CD4-positive, alpha-beta memory T cell (primary cell): ENCODE data around the gene KRT76. TPM values are rescaled to one million over a fixed set of nuclear protein-coding genes. Genes with fewer than 3 reads are reported as not detected.
A peak's percentile ranks its signal among the peaks of the same experiment; 100 is the strongest.

Source experiments
- CTCF ChIA-PET: fragments of 350-600 bp; sonication (Branson Sonifier 250); formaldehyde crosslinking; loops from one replicate; lab custom pipeline; 2021; ENCODE audit warnings: inconsistent platforms; ENCODE audit not compliant: partially characterized antibody; lab: Charles Lee
- POLR2A ChIA-PET: fragments of 350-600 bp; sonication (Branson Sonifier 250); formaldehyde crosslinking; loops from one replicate; lab custom pipeline; 2021; ENCODE audit not compliant: partially characterized antibody; lab: Charles Lee
- DNase-seq, 5 donors: peaks; one replicate each; pipeline versions ENCODE4 v3.0.0 to v3.0.0-alpha.2; 2020 to 2022; ENCODE audit warnings: mixed read lengths in 1 of 5
- H3K27ac ChIP-seq: one replicate; pipeline ENCODE4 v1.7.0; 2013; ENCODE audit warnings: low read depth, low read length
- H3K27me3 ChIP-seq: 2 replicates; pipeline ENCODE4 v1.7.0; 2013; ENCODE audit warnings: mild to moderate bottlenecking, low read length, moderate library complexity; ENCODE audit not compliant: insufficient read depth
- H3K36me3 ChIP-seq: 2 replicates; pipeline ENCODE4 v1.7.0; 2013; ENCODE audit warnings: mild to moderate bottlenecking, low read length, moderate library complexity; ENCODE audit not compliant: insufficient read depth
- H3K4me1 ChIP-seq: 2 replicates; pipeline ENCODE4 v1.7.0; 2013; ENCODE audit warnings: mild to moderate bottlenecking, low read length, moderate library complexity; ENCODE audit not compliant: insufficient read depth
- H3K4me3 ChIP-seq, 2 donors: one replicate each; pipeline ENCODE4 v1.7.0; 2013; ENCODE audit warnings: low read length in 2 of 2, mild to moderate bottlenecking in 1 of 2
- H3K9me3 ChIP-seq, 2 donors: one replicate each; pipeline ENCODE4 v1.7.0; 2013; ENCODE audit warnings: low read length in 2 of 2, control low read depth in 1 of 2; ENCODE audit not compliant: control insufficient read depth in 1 of 2
- H3K27ac Mint-ChIP-seq, 7 donors: one replicate each; pipeline ENCODE4 v1.8.0; 2020 to 2021; ENCODE audit warnings: mixed read lengths in 7 of 7, mild to moderate bottlenecking in 6 of 7, inconsistent platforms in 3 of 7, moderate library complexity in 3 of 7
- H3K27me3 Mint-ChIP-seq, 2 donors: one replicate each; pipeline ENCODE4 v1.8.0; 2020 to 2021; ENCODE audit warnings: mixed read lengths in 2 of 2
- H3K36me3 Mint-ChIP-seq, 2 donors: one replicate each; pipeline ENCODE4 v1.8.0; 2020 to 2021; ENCODE audit warnings: mixed read lengths in 2 of 2, inconsistent platforms in 1 of 2, mild to moderate bottlenecking in 1 of 2
- H3K4me1 Mint-ChIP-seq, 4 donors: one replicate each; pipeline ENCODE4 v1.8.0; 2020 to 2021; ENCODE audit warnings: mixed read lengths in 4 of 4, mild to moderate bottlenecking in 1 of 4
- H3K4me3 Mint-ChIP-seq, 8 donors: one replicate each; pipeline ENCODE4 v1.8.0; 2020 to 2021; ENCODE audit warnings: mixed read lengths in 8 of 8, mild to moderate bottlenecking in 7 of 8, moderate library complexity in 6 of 8, inconsistent platforms in 3 of 8
- H3K9me3 Mint-ChIP-seq, 8 donors: one replicate each; pipeline ENCODE4 v1.8.0; 2020 to 2021; ENCODE audit warnings: mixed read lengths in 8 of 8, mild to moderate bottlenecking in 5 of 8, inconsistent platforms in 3 of 8, moderate library complexity in 1 of 8
- intact Hi-C: fragments of 100-400 bp; cut with micrococcal nuclease; formaldehyde crosslinking; loops from one replicate; pipeline ENCODE4 v1.15.1; 2023
- polyA plus RNA-seq, 2 donors: library from polyadenylated mRNA; unstranded; fragments of 300-500 nt; fragmentation: Illumina TruSeq; gene quantifications; one replicate each; pipeline ENCODE4 v1.2.3, GENCODE V29; 2021
- total RNA-seq, 2 experiments: library from RNA; stranded (reverse); gene quantifications; one replicate each; pipeline ENCODE4 v1.2.3, GENCODE V29; 2021

Gene KRT76
- total and polyA plus RNA-seq, 4 experiments from 2014 or later: not detected

DNA sequence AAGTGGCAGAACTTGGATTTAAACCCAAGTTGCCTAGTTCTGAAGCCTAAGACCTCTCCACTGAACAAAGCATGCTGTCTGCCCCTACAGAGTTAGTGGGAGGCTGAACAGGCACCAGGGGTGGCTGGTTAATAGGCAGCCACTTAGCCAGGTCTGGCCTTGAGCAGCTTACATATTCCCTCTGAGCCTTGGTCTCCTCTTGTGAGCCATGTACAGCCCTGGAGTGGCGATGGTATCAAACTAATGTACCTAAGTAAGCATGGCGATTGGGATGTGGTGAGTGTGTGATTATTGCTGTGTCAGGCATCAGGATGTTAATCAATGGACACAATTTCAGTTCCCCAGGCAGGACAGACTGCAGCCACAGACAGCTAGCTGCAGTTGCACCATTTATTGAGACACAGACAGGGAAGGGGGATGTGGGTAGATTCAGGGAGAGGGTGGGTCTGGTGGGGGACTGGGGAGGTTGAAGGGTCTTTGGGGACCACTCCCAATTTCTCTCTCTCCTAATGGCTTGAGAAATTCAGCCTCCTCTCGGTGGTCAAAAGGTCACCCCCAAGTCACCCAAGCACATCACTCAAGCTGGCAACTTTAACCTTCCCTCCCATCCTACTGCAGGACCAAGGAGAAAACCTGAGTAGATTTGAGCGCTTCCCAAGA lies 44.1 kb upstream of the KRT76 start:
- H3K4me1 Mint-ChIP-seq: peaks cover 0 to 9% (median 4%) of the 10 kb centered on the region in 4 donors

DNA sequence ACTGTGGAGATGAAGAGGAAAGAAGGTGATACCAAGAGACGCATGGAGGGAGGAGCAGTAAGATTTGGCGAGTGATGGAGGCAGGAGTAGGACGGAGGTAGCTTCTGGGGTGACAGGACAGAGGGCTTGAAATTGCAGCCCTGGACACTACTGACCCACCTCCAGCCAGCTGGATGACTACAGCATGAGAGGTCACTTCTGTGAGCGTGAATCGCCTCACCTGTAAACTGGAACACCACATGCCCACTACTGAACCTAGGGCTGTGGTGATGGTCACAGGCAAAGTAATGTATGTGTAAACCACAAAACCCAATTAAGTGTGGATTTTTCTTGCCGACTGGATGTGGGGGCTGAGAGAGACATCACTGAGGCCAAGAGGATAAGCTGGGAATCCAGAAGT lies 43.4 kb upstream of the KRT76 start:
- no peak for DNase-seq
- Mint-ChIP-seq H3K4me1 (peaks cover 0 to 9% (median 4%) of the 10 kb centered on the region in 4 donors), H3K36me3 (no peaks in the 10 kb centered on the region), H3K9me3 (no peaks in the 10 kb centered on the region), H3K4me3 (no peak overlapping the region), H3K27ac (no peak overlapping the region), H3K27me3 (peaks cover 7 to 12% of the 10 kb centered on the region in 2 donors)
- Histone ChIP-seq H3K4me1 (no peaks in the 10 kb centered on the region), H3K36me3 (no peaks in the 10 kb centered on the region), H3K27me3 (no peaks in the 10 kb centered on the region), H3K27ac (no peak overlapping the region), H3K9me3 (no peaks in the 10 kb centered on the region), H3K4me3 (no peak overlapping the region)
- ChIA-PET POLR2A (no interaction called here), CTCF (no interaction called here)
- intact Hi-C loops: no loop called here

More for the DNA sequence above, 44.1 kb upstream of the KRT76 start:
- ChIA-PET CTCF (no interaction called here), POLR2A (no interaction called here)
- Histone ChIP-seq H3K27me3 (no peaks in the 10 kb centered on the region), H3K9me3 (no peaks in the 10 kb centered on the region), H3K27ac (no peak overlapping the region), H3K36me3 (no peaks in the 10 kb centered on the region), H3K4me1 (no peaks in the 10 kb centered on the region), H3K4me3 (no peak overlapping the region)
- Mint-ChIP-seq H3K27ac (no peak overlapping the region), H3K4me3 (no peak overlapping the region), H3K9me3 (no peaks in the 10 kb centered on the region), H3K27me3 (peaks cover 7 to 12% of the 10 kb centered on the region in 2 donors), H3K36me3 (no peaks in the 10 kb centered on the region)
- no peak for DNase-seq
- intact Hi-C loops: no loop called here

DNA sequence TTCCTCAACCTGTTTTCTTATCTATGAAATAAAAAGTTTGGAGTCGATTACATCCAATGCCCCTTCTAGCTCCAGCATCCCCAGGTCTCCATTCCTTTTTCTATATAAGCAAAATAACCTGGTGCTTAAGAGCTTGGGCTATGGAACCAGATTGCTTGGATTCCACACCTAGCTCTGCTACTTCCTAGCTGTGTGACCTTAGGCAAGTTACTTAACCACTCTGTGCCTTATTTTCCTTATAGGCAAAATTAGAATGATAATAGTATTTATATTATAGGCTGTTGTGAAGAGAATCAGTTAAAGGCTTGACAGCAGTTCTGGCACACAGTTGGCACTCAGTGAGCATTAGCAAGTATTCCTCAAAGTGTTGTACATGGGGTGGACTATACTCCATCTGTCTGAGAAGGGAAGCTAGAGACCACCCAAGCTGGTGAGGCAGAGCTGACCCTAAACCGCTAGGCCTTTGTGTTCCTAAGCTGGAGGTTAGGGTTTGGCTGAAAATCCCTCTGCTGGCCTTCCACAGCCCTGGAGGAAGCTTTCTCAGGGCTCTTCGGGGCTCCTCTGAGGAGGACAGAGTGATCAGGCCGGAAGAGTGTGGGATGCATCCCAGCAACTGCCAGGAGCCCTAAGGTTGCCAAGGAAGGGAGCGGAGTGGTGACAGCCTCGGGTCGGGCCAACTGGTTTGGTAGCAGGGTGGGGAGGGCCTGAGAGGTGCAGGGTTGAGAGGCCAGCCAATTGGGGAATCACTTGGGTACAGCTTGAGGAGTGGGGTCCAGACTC lies 42.8 kb upstream of the KRT76 start:
- Histone ChIP-seq H3K27me3 (no peaks in the 10 kb centered on the region), H3K36me3 (no peaks in the 10 kb centered on the region), H3K4me3 (no peak overlapping the region), H3K4me1 (no peaks in the 10 kb centered on the region), H3K9me3 (no peaks in the 10 kb centered on the region), H3K27ac (no peak overlapping the region)
- Mint-ChIP-seq H3K4me1 (peaks cover 0 to 9% (median 4%) of the 10 kb centered on the region in 4 donors), H3K4me3 (no peak overlapping the region), H3K27ac (no peak overlapping the region), H3K9me3 (no peaks in the 10 kb centered on the region), H3K36me3 (no peaks in the 10 kb centered on the region), H3K27me3 (peaks cover 7 to 12% of the 10 kb centered on the region in 2 donors)
- DNase-seq: no peak
- intact Hi-C loops: no loop called here
- ChIA-PET POLR2A (no interaction called here), CTCF (no interaction called here)

DNA sequence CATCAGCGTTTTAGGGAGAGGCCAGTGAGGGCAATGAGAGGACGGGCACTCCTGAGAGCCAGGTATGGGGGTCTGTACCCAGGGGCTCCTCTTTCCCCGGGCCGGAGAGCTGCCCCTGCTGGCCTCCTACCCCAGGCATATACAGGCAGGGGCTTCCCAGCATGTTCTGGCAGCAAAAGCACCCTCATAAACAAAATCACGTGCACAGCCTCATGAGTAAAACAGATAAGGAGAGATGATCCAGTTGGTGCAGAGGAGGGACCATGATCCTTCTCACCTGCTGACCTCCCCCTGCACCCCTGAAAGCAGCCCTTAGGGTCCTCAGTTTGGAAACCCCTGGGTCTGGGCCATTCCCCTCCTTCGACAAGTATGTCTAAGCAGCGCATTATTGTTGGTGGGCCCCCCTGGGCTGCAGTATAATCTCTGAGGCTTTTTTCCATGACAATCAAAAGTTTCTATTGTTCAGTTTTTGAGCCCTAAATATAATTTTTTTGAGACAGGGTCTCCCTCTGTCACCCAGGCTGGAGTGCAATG lies 41.8 kb upstream of the KRT76 start:
- intact Hi-C loops: no loop called here

DNA sequence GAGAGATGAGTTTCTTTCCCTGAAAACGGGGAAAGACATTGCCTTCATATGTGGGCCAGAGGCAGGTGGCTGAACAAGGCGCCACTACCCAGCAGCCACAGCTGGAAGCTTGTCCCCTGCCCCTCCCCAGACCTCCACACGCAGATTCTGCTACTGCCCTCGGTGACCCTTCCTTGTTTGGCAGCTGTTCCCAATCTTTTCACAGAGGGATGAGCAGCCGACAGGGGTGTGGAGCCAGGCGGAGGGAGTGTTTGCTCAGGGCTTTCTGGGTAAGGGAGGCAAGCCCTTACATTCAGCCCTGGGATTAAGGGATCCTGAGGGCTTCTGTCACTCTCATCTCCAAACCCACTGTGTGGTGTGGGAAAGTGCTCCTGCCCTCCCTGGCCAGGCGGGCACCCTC lies 41.2 kb upstream of the KRT76 start:
- CTCF ChIA-PET: no interaction called here

More for the DNA sequence above, 41.8 kb upstream of the KRT76 start:
- Histone ChIP-seq H3K27ac (no peak overlapping the region), H3K27me3 (no peaks in the 10 kb centered on the region), H3K9me3 (no peaks in the 10 kb centered on the region), H3K36me3 (no peaks in the 10 kb centered on the region), H3K4me3 (no peak overlapping the region), H3K4me1 (no peaks in the 10 kb centered on the region)
- POLR2A ChIA-PET: no interaction called here
- Mint-ChIP-seq H3K9me3 (no peaks in the 10 kb centered on the region), H3K27me3 (peaks cover 7 to 12% of the 10 kb centered on the region in 2 donors), H3K4me3 (no peak overlapping the region), H3K27ac (no peak overlapping the region), H3K4me1 (peaks cover 0 to 9% (median 4%) of the 10 kb centered on the region in 4 donors), H3K36me3 (no peaks in the 10 kb centered on the region)
- CTCF ChIA-PET: no interaction called here
- no peak for DNase-seq

DNA sequence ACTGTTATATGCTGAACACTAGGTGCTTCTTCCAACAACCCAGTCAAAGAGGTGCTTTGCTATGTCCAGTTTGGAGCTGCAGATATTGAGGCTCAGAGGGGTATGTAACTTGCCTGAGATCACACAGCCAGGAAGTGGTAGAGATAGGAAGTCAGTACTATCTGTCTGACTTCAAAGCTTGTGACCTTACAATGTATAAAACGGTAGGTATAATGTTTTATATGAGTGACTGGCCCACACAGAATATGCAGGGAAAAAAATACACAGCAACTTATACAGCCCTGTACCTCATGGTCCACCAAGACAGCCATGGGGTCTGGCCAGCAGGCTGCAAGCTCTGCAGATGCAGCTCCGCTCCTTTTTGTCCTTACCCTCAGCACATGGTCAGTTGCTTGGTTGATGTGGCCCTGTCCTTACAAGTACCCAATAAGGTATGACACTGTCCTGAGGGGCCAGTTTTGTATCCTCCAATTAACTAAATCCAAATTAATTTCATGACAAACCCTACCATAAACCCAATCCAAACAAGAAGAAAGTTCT lies 40.6 kb upstream of the KRT76 start:
- H3K4me3 ChIP-seq: no peak overlapping the region
- no peaks in the 10 kb centered on the region for H3K27me3 ChIP-seq
- peaks cover 0 to 9% (median 4%) of the 10 kb centered on the region in 4 donors for H3K4me1 Mint-ChIP-seq
- ChIA-PET POLR2A (no interaction called here), CTCF (no interaction called here)
- peak overlapping the region in 1 of 7 donors; percentile 51 for H3K27ac Mint-ChIP-seq
- peaks cover 3 to 12% of the 10 kb centered on the region in 2 donors for H3K27me3 Mint-ChIP-seq
- no peaks in the 10 kb centered on the region for H3K36me3 ChIP-seq
- no peak overlapping the region for H3K27ac ChIP-seq
- H3K36me3 Mint-ChIP-seq: no peaks in the 10 kb centered on the region
- no peak for DNase-seq
- H3K4me3 Mint-ChIP-seq: no peak overlapping the region
- H3K4me1 ChIP-seq: no peaks in the 10 kb centered on the region
- intact Hi-C loops: no loop called here
- H3K9me3 ChIP-seq: no peaks in the 10 kb centered on the region
- H3K9me3 Mint-ChIP-seq: no peaks in the 10 kb centered on the region

More for the DNA sequence above, 41.2 kb upstream of the KRT76 start:
- Histone ChIP-seq H3K36me3 (no peaks in the 10 kb centered on the region), H3K27ac (no peak overlapping the region), H3K4me1 (no peaks in the 10 kb centered on the region), H3K9me3 (no peaks in the 10 kb centered on the region), H3K27me3 (no peaks in the 10 kb centered on the region), H3K4me3 (no peak overlapping the region)
- Mint-ChIP-seq H3K36me3 (no peaks in the 10 kb centered on the region), H3K9me3 (no peaks in the 10 kb centered on the region), H3K4me3 (no peak overlapping the region), H3K27ac (peak overlapping the region in 2 of 7 donors; percentile 47 to 51), H3K27me3 (peaks cover 7 to 12% of the 10 kb centered on the region in 2 donors), H3K4me1 (peaks cover 0 to 9% (median 4%) of the 10 kb centered on the region in 4 donors)
- POLR2A ChIA-PET: no interaction called here
- no peak for DNase-seq
- intact Hi-C loops: no loop called here

DNA sequence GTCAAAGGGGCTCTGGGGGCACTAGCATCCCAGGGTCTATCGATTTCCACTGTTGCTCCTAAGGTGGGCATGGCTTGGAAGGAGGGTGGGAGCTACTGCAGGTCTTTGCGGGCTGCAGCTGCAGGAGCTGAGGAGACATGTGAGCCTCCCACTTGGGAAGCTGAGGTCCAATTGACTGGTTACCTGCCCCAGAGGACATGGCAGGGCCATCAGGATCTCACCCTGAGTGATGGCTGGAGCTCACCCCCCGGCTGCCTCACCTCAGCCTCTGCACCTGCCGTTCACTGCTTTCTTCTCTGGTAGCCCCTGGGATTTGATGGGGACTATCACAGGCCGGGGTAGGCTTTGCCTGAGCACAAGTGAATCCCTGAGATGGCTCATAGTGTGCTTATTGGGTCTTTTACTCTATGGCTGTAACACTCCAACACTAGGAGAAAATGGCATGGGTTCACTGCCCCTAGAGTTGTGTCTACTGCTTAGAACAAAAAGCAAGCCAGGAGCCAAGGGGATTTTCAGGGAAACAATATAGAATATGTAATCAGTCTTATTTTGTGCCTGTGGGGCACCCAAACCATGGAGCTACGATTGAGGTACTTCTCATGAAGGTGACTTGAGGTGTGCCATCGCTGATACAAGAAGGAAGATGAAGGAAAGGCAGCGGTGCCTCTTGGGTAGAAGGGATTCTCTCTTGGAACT lies 40.0 kb upstream of the KRT76 start:
- CTCF ChIA-PET: no interaction called here

More for the DNA sequence above, 40.0 kb upstream of the KRT76 start:
- no peaks in the 10 kb centered on the region for H3K27me3 ChIP-seq
- POLR2A ChIA-PET: no interaction called here
- no peaks in the 10 kb centered on the region for H3K4me1 ChIP-seq
- H3K36me3 ChIP-seq: no peaks in the 10 kb centered on the region
- Mint-ChIP-seq H3K4me3 (no peak overlapping the region), H3K27me3 (peaks cover 3 to 12% of the 10 kb centered on the region in 2 donors), H3K9me3 (no peaks in the 10 kb centered on the region), H3K4me1 (peaks cover 0 to 9% (median 4%) of the 10 kb centered on the region in 4 donors), H3K27ac (no peak overlapping the region), H3K36me3 (no peaks in the 10 kb centered on the region)
- DNase-seq: no peak
- no peaks in the 10 kb centered on the region for H3K9me3 ChIP-seq
- intact Hi-C loops: no loop called here
- H3K27ac ChIP-seq: no peak overlapping the region
- no peak overlapping the region for H3K4me3 ChIP-seq
